GM23338 (cell line): ENCODE results near the gene IL6R.

Experiments used
- EZH2 ChIP-seq: fragments of 200-600 bp; sonication (generic); IDR thresholded peaks from one replicate; pipeline ENCODE4 v1.8.0; 2017; ENCODE audit warnings: antibody characterized with exemption, mild to moderate bottlenecking, low read depth; ENCODE audit not compliant: unreplicated experiment
- EZH2phosphoT487 ChIP-seq: fragments of 200-600 bp; sonication (generic); IDR thresholded peaks from one replicate; pipeline ENCODE4 v1.8.1; 2018; ENCODE audit warnings: antibody characterized with exemption; ENCODE audit not compliant: unreplicated experiment
- JUNB ChIP-seq: IDR thresholded peaks from one replicate; pipeline ENCODE4 v1.6.1; 2016; ENCODE audit warnings: antibody characterized with exemption; ENCODE audit not compliant: unreplicated experiment
- NANOG ChIP-seq: IDR thresholded peaks from 2 replicates; pipeline ENCODE4 v1.6.1; 2016; ENCODE audit warnings: antibody characterized with exemption, borderline replicate concordance
- POLR2AphosphoS5 ChIP-seq: IDR thresholded peaks from 2 replicates; pipeline ENCODE4 v1.6.1; 2016; ENCODE audit warnings: antibody characterized with exemption, low read depth
- REST ChIP-seq: IDR thresholded peaks from one replicate; pipeline ENCODE4 v1.6.1; 2018; ENCODE audit warnings: antibody characterized with exemption; ENCODE audit not compliant: unreplicated experiment
- ZNF331 ChIP-seq: fragments of 250-450 bp; sonication (Bioruptor Pico); IDR thresholded peaks from 2 replicates; pipeline ENCODE4 v1.5.0; 2020; ENCODE audit warnings: low read depth, mild to moderate bottlenecking, moderate library complexity
- TF ChIP-seq, protein P1 (sequence below), 2 experiments: fragments of 200-600 bp in 1 of 2; sonication (generic) in 1 of 2; conservative IDR thresholded peaks; 2 replicates each; pipeline versions ENCODE4 v1.5.1 to v1.6.1; 2016 to 2017; ENCODE audit warnings: antibody characterized with exemption in 2 of 2, low read depth in 2 of 2, mild to moderate bottlenecking in 2 of 2, moderate library complexity in 1 of 2
- TF ChIP-seq, protein P2 (sequence below): IDR thresholded peaks from 2 replicates; pipeline ENCODE4 v1.6.1; 2016; ENCODE audit warnings: antibody characterized with exemption

GRCh38 chr1:154436433-154436832 is 31.3 kb downstream of the IL6R start:
- TF ChIP-seq, protein P1, sequence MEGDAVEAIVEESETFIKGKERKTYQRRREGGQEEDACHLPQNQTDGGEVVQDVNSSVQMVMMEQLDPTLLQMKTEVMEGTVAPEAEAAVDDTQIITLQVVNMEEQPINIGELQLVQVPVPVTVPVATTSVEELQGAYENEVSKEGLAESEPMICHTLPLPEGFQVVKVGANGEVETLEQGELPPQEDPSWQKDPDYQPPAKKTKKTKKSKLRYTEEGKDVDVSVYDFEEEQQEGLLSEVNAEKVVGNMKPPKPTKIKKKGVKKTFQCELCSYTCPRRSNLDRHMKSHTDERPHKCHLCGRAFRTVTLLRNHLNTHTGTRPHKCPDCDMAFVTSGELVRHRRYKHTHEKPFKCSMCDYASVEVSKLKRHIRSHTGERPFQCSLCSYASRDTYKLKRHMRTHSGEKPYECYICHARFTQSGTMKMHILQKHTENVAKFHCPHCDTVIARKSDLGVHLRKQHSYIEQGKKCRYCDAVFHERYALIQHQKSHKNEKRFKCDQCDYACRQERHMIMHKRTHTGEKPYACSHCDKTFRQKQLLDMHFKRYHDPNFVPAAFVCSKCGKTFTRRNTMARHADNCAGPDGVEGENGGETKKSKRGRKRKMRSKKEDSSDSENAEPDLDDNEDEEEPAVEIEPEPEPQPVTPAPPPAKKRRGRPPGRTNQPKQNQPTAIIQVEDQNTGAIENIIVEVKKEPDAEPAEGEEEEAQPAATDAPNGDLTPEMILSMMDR (conservative IDR thresholded peaks at IDR 0.05; ENCODE audit: low read depth in 2 of 2), result no peak
- TF ChIP-seq NANOG (no peak), EZH2 (no peak), EZH2phosphoT487 (no peak), JUNB (no peak), REST (no peak), POLR2AphosphoS5 (no peak), ZNF331 (CRISPR knock-in tag) (no peak)
- TF ChIP-seq, protein P2, sequence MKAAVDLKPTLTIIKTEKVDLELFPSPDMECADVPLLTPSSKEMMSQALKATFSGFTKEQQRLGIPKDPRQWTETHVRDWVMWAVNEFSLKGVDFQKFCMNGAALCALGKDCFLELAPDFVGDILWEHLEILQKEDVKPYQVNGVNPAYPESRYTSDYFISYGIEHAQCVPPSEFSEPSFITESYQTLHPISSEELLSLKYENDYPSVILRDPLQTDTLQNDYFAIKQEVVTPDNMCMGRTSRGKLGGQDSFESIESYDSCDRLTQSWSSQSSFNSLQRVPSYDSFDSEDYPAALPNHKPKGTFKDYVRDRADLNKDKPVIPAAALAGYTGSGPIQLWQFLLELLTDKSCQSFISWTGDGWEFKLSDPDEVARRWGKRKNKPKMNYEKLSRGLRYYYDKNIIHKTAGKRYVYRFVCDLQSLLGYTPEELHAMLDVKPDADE, result no peak
